HG03469 (cell line): Measurements from ENCODE around the gene IDUA.
"Not testable (repeated sequence)": the region's sequence is repeated elsewhere in the genome, so short reads cannot be mapped to it uniquely, and the experiment has no call there.

Experiments used
- ATAC-seq: cut with Tn5 transposase; IDR thresholded peaks from one replicate; pipeline ENCODE4 v1.9.1; 2021; ENCODE audit warnings: mild to moderate bottlenecking, moderate library complexity, moderate number of reproducible peaks; ENCODE audit not compliant: unreplicated experiment

IDUA gene

DNA sequence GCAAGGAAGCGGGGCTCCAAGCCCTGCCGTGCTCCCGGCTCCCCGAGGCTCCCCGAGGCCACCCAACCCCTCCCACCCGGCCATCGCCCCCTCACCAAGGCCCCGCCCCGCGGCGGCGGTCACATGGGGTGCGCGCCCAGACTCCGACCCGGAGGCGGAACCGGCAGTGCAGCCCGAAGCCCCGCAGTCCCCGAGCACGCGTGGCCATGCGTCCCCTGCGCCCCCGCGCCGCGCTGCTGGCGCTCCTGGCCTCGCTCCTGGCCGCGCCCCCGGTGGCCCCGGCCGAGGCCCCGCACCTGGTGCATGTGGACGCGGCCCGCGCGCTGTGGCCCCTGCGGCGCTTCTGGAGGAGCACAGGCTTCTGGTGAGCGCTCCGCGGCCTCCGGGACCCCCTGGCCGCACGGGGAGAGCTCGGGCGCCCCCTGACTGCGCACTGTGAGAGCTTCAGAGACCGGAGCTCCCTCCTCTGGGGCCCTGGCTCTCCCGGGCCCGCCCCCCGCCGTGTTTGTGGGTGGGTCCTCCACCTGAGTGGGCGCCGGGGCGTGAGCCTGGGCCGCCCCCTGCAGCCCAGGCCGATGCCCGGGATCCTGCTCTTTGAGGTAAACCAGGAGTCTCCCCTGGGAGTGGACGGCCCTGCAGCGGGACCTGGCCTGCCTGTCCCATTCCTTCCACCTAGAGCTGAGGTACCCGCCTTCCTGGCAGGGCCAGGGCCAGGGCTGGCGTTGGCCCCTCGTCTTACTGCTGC, at the start of gene IDUA:
IDUA (plus strand) TSS at position 166 of the 745 bp plus-strand sequence; CDS start at position 207, 41 bp downstream.
- ATAC-seq, result peak; percentile 55

- not testable (repeated sequence) for ATAC-seq
These were observed 47.3 kb upstream of the IDUA start for GRCh38 chr4:939508-939907.

- ATAC-seq, result no peak
These were observed 41.4 kb upstream of the IDUA start for GRCh38 chr4:945274-946102.

DNA sequence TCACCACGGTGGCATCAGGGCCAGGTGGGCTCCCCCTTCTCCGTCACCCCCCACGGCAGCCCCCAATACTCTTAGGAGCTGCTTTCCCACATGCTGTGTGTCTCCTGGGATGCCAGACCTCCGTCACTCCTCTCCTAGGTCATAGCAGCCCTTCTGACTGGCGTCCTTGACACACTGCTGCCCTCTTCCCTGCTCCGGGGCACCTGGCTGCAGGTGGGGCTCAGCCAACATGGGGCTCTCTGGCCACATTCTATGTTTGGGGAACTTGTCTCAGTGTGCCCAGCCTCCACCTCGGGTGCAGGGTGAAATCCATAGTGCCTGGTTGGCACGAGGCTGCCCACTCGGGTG, 40.8 kb upstream of the IDUA start:
- no peak for ATAC-seq

- no peak for ATAC-seq
These were observed 40.0 kb upstream of the IDUA start for GRCh38 chr4:946517-947471.

- no peak for ATAC-seq
These were observed 39.3 kb upstream of the IDUA start for GRCh38 chr4:947491-947971.

DNA sequence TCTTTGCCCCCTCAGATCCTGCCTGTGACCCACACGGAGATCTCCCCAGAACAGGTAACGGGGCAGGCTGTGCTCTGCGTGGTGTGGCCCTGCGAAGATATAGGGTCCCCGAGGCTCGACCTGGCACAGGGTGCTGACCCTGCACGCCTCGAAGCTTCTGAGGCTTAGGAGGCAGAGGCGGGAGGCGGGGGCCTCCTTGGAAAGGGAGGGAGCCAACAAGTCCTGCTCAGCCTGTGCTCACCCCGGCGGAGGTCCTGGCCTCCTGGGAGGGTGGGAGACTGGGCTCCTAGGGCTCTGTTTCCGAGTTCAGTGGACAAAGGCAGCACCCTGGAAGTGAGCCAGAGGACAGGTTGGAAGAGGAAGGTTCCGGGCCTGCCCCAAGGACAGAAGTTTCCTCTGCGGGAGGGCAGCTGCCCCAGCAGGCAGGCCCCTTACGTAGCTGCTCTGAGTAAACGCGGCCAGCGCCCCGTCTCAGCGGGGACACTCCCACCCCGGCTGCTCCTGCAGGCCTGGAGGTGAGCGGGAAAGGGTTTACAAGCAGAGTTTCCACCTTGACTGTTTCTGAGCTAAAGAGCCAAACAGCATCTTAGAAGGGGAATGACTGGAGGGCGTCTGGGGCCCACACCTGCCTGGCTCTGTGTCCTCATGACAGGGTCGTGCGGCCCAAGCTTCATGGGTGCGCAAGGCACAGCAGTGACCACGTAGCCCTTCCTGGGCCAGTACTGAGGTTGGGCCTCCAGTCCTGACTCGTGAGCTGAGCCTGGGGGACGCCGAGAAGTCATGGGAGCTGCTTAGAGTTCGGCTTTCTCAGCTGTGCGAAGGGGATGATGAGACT, 38.5 kb upstream of the IDUA start:
- ATAC-seq, result no peak

- no peak for ATAC-seq
These were observed 37.9 kb upstream of the IDUA start for GRCh38 chr4:948936-949300.

GRCh38 chr4:949656-950055, 37.2 kb upstream of the IDUA start:
- ATAC-seq, result no peak

GRCh38 chr4:950136-951020, 36.5 kb upstream of the IDUA start:
- ATAC-seq, result no peak

- no peak for ATAC-seq
These were observed 35.7 kb upstream of the IDUA start for GRCh38 chr4:951186-951585.

DNA sequence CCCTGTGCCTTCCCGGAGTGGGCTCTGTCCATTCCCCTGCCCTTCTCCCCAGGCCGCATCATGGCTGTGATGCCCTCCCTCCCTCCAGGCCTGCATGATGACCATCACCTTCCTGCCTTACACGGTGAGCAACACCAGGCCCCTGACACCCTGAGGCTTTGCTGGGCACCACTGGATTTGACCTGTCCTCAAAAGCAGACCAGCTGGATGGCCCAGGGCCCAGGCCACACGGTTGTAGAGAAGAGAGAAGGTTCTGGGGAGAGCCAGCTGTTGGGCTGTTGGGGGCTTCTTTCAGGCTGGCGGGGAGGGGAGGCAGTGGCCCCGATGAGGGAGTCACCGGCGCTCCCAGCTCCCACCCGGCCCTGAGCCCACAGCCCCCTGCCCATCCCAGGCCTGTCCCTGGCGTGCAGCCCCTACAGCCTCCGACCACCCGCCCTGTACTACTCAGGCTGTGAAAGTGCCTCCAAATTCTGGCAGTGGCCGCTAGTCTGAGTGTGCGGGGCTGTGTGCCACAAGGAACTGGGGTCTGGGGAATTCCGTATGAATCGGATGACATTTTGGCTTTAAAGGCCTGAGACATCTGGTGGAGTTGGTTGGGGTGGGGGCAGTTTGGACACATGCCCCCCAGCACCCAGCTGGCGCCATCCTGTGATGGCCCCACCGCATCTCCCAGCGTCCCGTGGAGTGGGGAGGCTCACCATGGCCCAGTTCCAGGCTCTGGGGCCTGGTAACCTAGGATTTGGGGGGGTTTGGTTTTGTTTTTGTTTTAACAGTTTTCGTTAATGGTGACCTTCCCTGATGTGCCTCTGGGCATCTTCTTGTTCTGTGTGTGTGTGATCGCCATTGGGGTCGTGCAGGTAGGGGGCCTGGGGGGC, 35.0 kb upstream of the IDUA start:
- no peak for ATAC-seq

DNA sequence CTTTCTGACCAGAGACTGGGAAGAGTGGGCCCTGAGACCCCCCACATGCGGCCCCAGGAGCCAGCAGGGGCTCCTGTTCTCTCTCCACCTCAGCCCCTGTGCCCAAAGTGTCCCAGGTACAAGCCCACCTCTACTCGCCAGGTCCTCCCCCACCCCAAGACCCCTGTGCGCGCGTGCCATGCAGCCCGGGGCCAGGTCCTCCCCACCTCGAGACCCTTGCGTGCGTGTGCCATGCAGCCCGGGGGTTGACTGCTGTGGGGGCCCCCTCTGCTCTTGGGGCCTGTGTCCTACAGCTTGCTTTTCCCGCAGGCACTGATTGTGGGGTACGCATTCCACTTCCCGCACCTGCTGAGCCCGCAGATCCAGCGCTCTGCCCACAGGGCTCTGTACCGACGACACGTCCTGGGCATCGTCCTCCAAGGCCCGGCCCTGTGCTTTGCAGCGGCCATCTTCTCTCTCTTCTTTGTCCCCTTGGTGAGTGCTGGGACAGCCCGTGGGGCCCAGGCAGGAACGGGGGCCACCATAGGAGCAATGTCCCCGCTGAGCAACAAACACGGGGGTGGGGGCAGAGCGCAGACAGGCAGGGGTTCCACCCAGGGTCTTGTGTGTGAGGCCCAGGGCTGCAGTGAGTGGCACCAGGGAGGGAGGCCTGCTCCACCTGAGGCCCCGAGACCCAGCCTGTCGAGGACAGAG, 33.8 kb upstream of the IDUA start:
- ATAC-seq, result no peak

GRCh38 chr4:953574-953915, 33.3 kb upstream of the IDUA start:
- no peak for ATAC-seq

DNA sequence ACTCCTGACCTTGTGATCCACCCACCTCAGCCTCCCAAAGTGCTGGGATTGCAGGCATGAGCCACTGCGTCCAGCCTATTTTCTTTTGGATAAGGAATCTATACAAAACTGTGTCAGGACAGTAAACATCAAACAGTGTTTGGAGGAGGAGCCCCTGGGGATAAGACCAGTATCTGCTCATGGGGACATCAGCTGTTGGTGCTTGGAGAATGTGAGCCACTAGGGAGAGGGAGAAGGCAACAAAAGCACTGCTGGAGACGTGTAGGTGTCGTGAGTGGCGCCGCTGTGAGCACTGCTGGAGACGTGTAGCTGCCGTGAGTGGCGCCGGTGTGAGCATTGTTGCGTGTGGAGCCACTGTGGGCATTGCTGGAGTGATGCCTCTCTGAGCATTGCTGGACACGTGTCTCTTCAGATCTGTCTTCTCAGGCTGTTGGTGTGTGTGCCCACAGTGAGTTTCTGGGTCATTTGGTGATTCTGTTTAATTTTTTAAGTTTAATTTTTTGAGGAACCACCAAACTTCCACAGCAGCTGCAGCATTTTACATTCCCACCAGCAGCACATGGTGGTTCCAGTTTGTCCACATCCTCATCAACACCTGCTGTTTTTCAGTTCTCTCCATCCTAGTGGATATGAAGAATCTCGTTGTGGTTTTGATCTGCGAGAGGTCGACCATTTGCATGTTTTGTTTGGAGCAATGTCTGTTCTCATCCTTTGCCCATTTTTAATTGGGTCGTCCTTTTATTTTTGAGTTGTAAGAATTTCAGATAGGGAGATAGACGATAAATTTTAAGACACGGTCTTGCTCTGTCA, 32.4 kb upstream of the IDUA start:
- no peak for ATAC-seq

GRCh38 chr4:955161-955921, 31.5 kb upstream of the IDUA start:
- ATAC-seq, result no peak
